ENCODE results near the gene GABARAPL2.
"Not testable (repeated sequence)": the region's sequence is repeated elsewhere in the genome, so short reads cannot be mapped to it uniquely, and the experiment has no call there.

Gene GABARAPL2

DNA sequence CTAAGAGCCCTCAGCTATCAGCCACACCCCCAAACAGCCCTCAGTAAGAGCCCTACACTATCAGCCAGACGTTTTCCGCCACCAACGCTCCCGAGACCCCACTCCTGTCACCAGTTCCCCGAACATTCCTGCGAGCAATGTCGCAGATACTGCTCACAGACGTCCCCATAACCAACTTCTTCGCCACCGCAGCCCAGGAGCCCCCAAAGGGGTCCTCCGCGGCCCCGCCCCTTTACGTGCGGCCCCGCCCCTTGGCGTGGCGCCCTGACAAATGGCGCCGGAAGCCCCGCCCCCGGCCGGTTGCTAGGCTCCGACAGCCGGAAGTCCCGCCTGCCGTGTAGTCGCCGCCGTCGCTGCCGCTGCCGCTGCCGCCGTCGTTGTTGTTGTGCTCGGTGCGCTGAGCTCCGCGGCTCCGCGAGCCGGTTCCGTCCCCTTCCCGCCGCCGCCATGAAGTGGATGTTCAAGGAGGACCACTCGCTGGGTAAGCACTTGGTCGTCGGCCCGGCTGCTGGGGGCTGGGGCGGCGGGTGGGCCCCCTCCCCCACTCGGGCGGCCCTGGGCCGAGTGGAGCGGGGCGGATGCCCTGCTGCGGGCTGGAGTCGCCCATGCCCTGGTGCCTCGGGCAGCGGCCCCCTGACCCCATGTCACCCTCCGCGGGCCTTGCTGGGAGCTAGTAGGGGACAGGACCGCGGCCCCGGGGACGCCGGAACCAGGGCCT is at the start of gene GABARAPL2:
TSS of gene GABARAPL2 (plus strand) at position 340 of the 718 bp plus-strand sequence. CDS start at position 448, 108 bp downstream.
- peak; percentile 92 for DNase-seq

DNA sequence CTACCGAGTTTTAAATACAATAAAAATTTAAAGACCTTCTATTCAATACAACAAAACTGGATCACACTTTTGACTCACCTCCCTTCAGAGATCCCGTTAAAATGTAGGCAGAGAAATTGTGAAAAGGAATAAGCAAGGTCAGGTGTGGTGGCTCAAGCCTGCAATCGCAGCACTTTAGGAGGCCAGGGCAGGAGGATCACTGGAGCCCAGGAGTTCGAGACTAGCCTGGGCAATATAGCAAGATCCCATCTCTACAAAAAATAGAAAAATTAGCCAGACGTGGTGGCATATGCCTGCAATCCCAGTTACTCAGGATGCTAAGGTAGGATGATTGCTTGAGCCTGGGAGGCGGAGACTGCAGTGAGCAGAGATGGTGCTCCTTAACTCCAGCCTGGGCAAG is 47.0 kb upstream of the GABARAPL2 start:
- no peak for DNase-seq

DNA sequence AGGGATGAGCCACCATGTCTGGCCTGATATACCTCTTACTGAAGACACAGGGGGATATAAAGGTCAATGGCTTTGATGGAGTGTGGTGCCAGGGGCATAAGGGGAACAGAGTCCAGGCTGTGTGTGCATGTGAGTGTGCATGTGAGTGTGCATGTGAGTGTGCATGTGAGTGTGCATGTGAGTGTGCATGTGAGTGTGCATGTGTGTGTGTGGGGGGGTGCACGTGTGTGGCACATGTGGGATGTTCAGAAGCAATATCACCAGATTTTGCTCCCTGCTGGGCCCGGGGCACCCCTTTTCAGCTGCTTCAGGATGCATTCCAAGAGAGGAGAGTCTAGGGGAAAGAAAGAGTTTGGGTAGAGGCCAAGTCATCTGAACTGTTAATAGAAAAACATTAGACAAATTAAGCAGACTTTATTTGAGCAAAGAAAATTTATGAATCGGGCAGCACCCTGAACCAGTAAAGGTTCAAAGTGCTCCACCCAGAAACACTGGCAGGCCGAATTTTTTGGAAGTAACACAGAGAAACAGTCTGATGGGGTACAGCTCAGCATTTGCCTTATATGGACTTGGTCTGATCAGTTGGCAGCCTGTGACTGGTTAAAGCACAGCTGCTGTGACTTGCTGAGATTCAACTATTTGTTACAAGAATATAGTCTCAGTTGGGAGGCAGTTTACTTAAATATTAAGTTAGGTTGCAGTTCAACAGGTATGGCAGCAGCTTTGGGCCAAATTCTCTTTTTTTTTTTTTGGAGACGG is 40.0 kb upstream of the GABARAPL2 start:
- DNase-seq = no peak

- no peak for DNase-seq
Observed at GRCh38 chr16:75527825-75528299, 38.3 kb upstream of the GABARAPL2 start.

DNA sequence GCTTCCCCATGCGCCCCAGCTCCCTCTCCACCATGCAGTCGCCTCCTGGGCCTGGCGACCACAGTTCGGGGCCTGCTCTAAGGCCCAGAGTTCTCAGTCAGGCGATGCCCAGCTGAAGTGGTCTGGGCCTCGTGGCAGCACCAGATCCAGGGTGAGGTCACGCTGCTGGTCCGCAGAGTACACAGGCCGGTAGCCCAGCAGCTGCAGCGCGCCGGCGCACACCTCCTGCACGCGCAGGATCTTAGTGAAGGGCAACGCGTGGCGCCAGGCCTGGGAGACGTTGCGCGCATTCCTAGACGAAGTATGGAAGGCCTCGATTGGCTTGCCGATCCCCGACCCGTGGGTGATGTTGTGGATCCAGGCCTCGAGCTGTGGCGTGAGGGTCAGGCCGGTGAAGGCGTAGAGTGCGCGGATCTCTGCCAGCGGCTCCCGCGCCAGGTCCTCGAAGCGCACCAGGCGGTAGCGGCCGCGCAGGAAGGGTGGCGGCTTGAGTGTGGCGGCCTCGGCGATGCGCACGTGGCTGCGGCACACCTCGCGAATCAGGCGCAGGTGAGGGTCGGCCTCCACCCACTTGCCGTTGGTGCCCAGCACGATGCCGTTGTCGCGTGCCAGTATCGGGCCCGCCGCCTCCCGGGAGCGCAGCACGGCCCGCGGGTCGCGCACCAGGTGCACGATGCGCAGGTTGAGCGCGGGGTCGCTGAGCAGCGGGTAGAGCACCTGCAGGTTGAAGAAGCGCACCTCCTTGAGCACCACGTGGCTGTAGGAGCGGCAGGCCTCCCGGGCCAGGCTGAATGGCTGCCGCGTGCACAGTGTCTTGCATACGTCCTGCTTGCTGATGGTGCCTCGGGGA is 36.9 kb upstream of the GABARAPL2 start:
- DNase-seq = no peak

GRCh38 chr16:75529959-75530358 is 36.2 kb upstream of the GABARAPL2 start:
- no peak for DNase-seq

- no peak for DNase-seq
Observed at GRCh38 chr16:75532142-75532765, 33.9 kb upstream of the GABARAPL2 start.

DNA sequence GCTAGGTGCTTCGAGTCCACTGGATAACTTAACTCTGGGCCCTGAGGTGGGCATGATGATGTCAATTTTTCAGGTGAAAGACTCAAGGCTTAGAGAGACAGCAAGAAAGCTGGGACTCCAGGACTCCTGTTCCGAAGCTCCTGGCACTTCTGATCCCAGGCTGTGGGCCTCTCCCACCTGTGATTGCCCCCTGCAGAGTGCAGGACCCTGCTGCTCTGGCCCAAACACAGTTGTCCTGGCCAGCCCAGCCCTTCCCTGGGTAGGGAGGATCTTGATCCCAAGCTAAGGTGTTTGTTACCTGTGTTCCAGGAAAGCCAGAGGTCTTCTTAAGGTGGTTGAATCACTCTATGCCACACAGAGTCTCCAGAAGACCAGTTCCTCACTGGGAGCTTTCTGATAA is 33.4 kb upstream of the GABARAPL2 start:
- DNase-seq = no peak

- no peak for DNase-seq
Observed at GRCh38 chr16:75534560-75535205, 31.5 kb upstream of the GABARAPL2 start.

GRCh38 chr16:75535211-75535843 is 30.9 kb upstream of the GABARAPL2 start:
- no peak for DNase-seq

- no peak for DNase-seq
Observed at GRCh38 chr16:75535901-75536300, 30.3 kb upstream of the GABARAPL2 start, which contains the start of gene CHST5. Gene CHST5 (minus strand): TSS chr16:75536108. CDS start chr16:75530384, 5,724 bp downstream.

GRCh38 chr16:75537776-75538175 is 28.4 kb upstream of the GABARAPL2 start:
- DNase-seq = no peak

DNA sequence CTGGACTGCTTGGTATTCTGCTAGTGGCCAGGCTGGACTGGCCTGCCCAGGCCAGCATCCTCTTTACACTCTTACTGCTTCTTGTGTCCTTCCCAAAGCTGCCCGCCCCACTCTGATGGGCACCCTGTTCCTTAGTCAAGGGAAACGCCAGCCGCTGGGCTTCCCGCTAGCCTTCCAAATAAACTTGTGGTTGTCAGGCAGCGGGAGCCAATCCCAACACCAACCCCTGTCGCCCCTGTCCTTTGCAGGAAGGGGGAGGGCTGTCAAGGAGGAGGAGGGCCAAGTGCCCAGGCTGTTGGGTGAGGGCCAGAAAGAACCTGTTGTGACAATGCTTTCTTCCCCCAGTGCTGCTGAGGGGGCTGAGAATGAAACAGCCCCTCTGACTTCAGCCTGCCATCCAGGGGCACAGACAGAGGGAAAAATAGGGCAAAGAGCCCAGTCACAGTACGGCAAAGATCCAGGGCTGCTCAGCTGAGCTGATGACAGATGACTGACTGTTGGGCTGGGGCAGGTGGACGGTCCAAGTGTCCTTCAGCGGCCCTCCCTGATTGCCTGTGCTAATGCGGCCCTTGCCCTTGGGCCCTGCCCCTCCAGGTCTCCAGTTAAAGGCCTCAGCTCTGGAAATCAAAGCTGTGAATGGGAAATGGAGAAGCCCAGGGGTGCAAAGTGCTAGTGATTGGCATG is 27.2 kb upstream of the GABARAPL2 start:
- not testable (repeated sequence) for DNase-seq

GRCh38 chr16:75541236-75541635 is 24.9 kb upstream of the GABARAPL2 start:
- no peak for DNase-seq

- not testable (repeated sequence) for DNase-seq
Observed at GRCh38 chr16:75542462-75542861, 23.7 kb upstream of the GABARAPL2 start.

DNA sequence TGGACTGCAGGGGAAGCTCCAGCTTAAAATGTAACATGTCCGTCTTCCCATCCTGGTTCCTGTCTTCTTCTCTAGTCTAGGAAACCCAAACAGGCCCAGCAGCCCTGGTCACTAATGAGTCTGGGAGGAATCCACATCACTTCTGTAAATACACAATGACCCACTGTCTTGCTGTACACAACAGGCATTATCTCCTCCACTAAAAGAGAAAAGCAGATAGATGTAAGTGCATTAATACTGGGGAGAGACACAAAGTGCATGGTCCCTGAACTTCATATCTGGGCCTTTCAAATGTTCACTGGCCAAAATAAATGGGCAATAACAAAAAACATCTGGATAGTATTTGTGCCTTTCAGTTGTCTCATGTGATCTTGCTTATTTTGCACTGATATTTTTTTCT is 20.3 kb upstream of the GABARAPL2 start:
- DNase-seq = not testable (repeated sequence)

DNA sequence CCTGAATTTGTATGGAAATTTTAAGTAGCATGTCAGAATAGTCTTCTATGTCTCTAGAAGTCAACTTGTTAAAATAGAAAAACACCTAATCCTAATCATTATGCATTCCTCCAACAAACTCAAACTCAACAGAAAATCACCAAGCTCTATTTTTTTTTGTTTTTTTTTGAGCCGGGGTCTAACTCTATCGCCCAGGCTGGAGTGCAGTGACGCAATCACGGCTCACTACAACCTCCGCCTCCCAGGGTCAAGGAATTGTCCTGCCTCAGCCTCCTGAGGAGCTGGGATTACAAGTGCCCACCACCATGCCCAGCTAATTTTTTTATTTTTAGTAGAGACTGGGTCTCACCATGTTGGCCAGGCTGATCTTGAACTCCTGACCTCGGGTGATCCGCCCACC is 19.9 kb upstream of the GABARAPL2 start:
- DNase-seq = no peak

DNA sequence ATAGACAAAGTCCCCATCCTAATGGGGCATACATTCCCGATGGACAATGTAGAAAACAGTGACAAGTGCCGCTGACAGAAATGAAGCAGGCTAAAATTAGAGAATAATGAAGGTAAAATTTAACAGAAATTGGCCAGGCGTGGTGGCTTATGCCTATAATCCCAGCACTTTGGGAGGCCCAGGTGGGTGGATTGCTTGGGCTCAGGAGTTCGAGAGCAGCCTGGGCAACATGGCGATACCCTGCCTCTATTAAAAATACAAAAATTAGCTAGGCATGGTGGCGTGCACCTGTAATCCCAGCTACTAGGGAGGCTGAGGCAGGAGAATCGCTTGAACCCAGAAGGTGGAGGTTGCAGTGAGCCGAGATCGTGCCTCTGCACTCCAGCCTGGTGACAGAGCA is 17.7 kb upstream of the GABARAPL2 start:
- DNase-seq = not testable (repeated sequence)

- peak; percentile 56 for DNase-seq
Observed at GRCh38 chr16:75550211-75550662, 15.9 kb upstream of the GABARAPL2 start.

- DNase-seq = no peak
Observed at GRCh38 chr16:75552951-75553350, 13.2 kb upstream of the GABARAPL2 start.

DNA sequence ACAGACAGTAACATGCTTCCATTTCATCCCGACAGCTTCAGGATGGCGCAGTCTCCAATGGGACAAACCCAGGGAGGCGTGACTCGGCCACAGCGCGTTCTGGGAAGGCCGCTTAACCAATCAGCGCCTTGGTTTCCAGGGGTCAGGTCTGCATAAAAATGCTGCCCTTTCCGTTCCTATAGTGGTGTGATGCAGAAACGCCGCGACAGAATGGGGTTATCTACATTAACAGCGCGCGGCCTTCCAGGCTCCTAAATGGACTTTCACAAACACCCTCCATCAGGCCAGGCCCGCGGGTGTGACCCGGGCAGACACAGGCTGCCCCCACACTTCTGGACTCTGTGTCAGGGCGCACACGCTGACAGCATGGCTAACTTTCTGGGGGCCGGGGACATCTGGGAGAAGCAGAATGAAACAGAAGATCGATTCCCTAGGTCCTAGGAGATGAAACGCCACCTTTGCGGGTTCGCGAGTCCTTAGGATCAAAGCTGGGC is 10.9 kb upstream of the GABARAPL2 start:
- peak; percentile 87 for DNase-seq
